Spleen (tissue), 3 donors: ENCODE results near the gene PRDM7.

ENCODE experiments used
- POLR2A ChIP-seq, 3 donors: fragments of 450-650 bp; IDR thresholded peaks; one replicate each; pipeline ENCODE4 v1.5.1; 2017; ENCODE audit warnings: antibody characterized with exemption in 3 of 3, mild to moderate bottlenecking in 1 of 3
- POLR2AphosphoS5 ChIP-seq, 3 donors: sonication (generic); formaldehyde crosslinking; IDR thresholded peaks; one replicate each; pipeline ENCODE4 v1.5.1; 2017; ENCODE audit warnings: antibody characterized with exemption in 3 of 3

- no peak for TF ChIP-seq POLR2A (IDR thresholded peaks at IDR 0.05)
- no peak for TF ChIP-seq POLR2AphosphoS5 (IDR thresholded peaks at IDR 0.05)
Measured at GRCh38 chr16:90010676-90011507, 66.2 kb downstream of the PRDM7 start.
